Measurements from ENCODE around the gene EDN2.

Gene EDN2

GRCh38 chr1:41444246-41444645 is 40.2 kb downstream of the EDN2 start:
- Histone ChIP-seq H3K4me1 (ENCODE audit: control insufficient read depth, insufficient read depth, low read length) (no peaks in the 10 kb centered on the region), H3K9me3 (ENCODE audit: control insufficient read depth, insufficient read depth, low read length) (peaks cover 10% of the 10 kb centered on the region), H3K9ac (ENCODE audit: low read depth, low read length) (no peak overlapping the region), H3K36me3 (ENCODE audit: control insufficient read depth, insufficient read depth, low read length) (no peaks in the 10 kb centered on the region), H3K4me3 (ENCODE audit: low read depth, low read length) (no peak overlapping the region), H3K27ac (ENCODE audit: low read depth, low read length) (no peak overlapping the region), H3K27me3 (ENCODE audit: control insufficient read depth, insufficient read depth, low read length) (no peaks in the 10 kb centered on the region)

GRCh38 chr1:41442697-41443251 is 41.7 kb downstream of the EDN2 start:
- Histone ChIP-seq H3K27ac (ENCODE audit: low read depth, low read length) (no peak overlapping the region), H3K36me3 (ENCODE audit: control insufficient read depth, insufficient read depth, low read length) (no peaks in the 10 kb centered on the region), H3K27me3 (ENCODE audit: control insufficient read depth, insufficient read depth, low read length) (no peaks in the 10 kb centered on the region), H3K4me3 (ENCODE audit: low read depth, low read length) (no peak overlapping the region), H3K9me3 (ENCODE audit: control insufficient read depth, insufficient read depth, low read length) (peaks cover 10% of the 10 kb centered on the region), H3K9ac (ENCODE audit: low read depth, low read length) (no peak overlapping the region), H3K4me1 (ENCODE audit: control insufficient read depth, insufficient read depth, low read length) (no peaks in the 10 kb centered on the region)

- Histone ChIP-seq H3K4me1 (ENCODE audit: control insufficient read depth, insufficient read depth, low read length) (peaks cover 16% of the 10 kb centered on the region), H3K27ac (ENCODE audit: low read depth, low read length) (no peak overlapping the region), H3K36me3 (ENCODE audit: control insufficient read depth, insufficient read depth, low read length) (no peaks in the 10 kb centered on the region), H3K9me3 (ENCODE audit: control insufficient read depth, insufficient read depth, low read length) (peaks cover 10% of the 10 kb centered on the region), H3K9ac (ENCODE audit: low read depth, low read length) (no peak overlapping the region), H3K4me3 (ENCODE audit: low read depth, low read length) (no peak overlapping the region), H3K27me3 (ENCODE audit: control insufficient read depth, insufficient read depth, low read length) (no peaks in the 10 kb centered on the region; the same call in 1 of the 2 replicates)
Measured at GRCh38 chr1:41440321-41441085, 44.0 kb downstream of the EDN2 start.

GRCh38 chr1:41439234-41439633 is 45.2 kb downstream of the EDN2 start:
- Histone ChIP-seq H3K27ac (ENCODE audit: low read depth, low read length) (no peak overlapping the region), H3K36me3 (ENCODE audit: control insufficient read depth, insufficient read depth, low read length) (no peaks in the 10 kb centered on the region), H3K27me3 (ENCODE audit: control insufficient read depth, insufficient read depth, low read length) (no peaks in the 10 kb centered on the region; the same call in 1 of the 2 replicates), H3K4me3 (ENCODE audit: low read depth, low read length) (no peak overlapping the region), H3K4me1 (ENCODE audit: control insufficient read depth, insufficient read depth, low read length) (peaks cover 17% of the 10 kb centered on the region), H3K9me3 (ENCODE audit: control insufficient read depth, insufficient read depth, low read length) (peaks cover 4% of the 10 kb centered on the region), H3K9ac (ENCODE audit: low read depth, low read length) (no peak overlapping the region)

- H3K27me3 ChIP-seq (ENCODE audit: control insufficient read depth, insufficient read depth, low read length) = no peaks in the 10 kb centered on the region; the same call in 1 of the 2 replicates
- H3K4me3 ChIP-seq (ENCODE audit: low read depth, low read length) = no peak overlapping the region
- H3K27ac ChIP-seq (ENCODE audit: low read depth, low read length) = no peak overlapping the region
- H3K9me3 ChIP-seq (ENCODE audit: control insufficient read depth, insufficient read depth, low read length) = no peaks in the 10 kb centered on the region
- no peak overlapping the region for H3K9ac ChIP-seq (ENCODE audit: low read depth, low read length)
- H3K36me3 ChIP-seq (ENCODE audit: control insufficient read depth, insufficient read depth, low read length) = no peaks in the 10 kb centered on the region
- H3K4me1 ChIP-seq (ENCODE audit: control insufficient read depth, insufficient read depth, low read length) = peaks cover 17% of the 10 kb centered on the region
Measured at GRCh38 chr1:41438711-41439110, 45.8 kb downstream of the EDN2 start.

- no peaks in the 10 kb centered on the region for H3K9me3 ChIP-seq (ENCODE audit: control insufficient read depth, insufficient read depth, low read length)
- no peaks in the 10 kb centered on the region; the same call in 1 of the 2 replicates for H3K27me3 ChIP-seq (ENCODE audit: control insufficient read depth, insufficient read depth, low read length)
- H3K9ac ChIP-seq (ENCODE audit: low read depth, low read length) = no peak overlapping the region
- no peak overlapping the region for H3K27ac ChIP-seq (ENCODE audit: low read depth, low read length)
- H3K4me3 ChIP-seq (ENCODE audit: low read depth, low read length) = no peak overlapping the region
- H3K4me1 ChIP-seq (ENCODE audit: control insufficient read depth, insufficient read depth, low read length) = peaks cover 17% of the 10 kb centered on the region
- H3K36me3 ChIP-seq (ENCODE audit: control insufficient read depth, insufficient read depth, low read length) = no peaks in the 10 kb centered on the region
Measured at GRCh38 chr1:41437011-41437355, 47.5 kb downstream of the EDN2 start.

- Histone ChIP-seq H3K4me3 (ENCODE audit: low read depth, low read length) (no peak overlapping the region), H3K9me3 (ENCODE audit: control insufficient read depth, insufficient read depth, low read length) (no peaks in the 10 kb centered on the region), H3K27ac (ENCODE audit: low read depth, low read length) (peak overlapping the region; percentile 73), H3K36me3 (ENCODE audit: control insufficient read depth, insufficient read depth, low read length) (no peaks in the 10 kb centered on the region), H3K27me3 (ENCODE audit: control insufficient read depth, insufficient read depth, low read length) (no peaks in the 10 kb centered on the region; the same call in 1 of the 2 replicates), H3K9ac (ENCODE audit: low read depth, low read length) (no peak overlapping the region), H3K4me1 (ENCODE audit: control insufficient read depth, insufficient read depth, low read length) (peaks cover 17% of the 10 kb centered on the region)
Measured at GRCh38 chr1:41436281-41437010, 48.0 kb downstream of the EDN2 start.

GRCh38 chr1:41435570-41436178 is 48.8 kb downstream of the EDN2 start:
- peak overlapping the region; percentile 23; the same call in 1 of the 2 replicates for H3K9ac ChIP-seq (ENCODE audit: low read depth, low read length)
- H3K27me3 ChIP-seq (ENCODE audit: control insufficient read depth, insufficient read depth, low read length) = no peaks in the 10 kb centered on the region; the same call in 1 of the 2 replicates
- H3K9me3 ChIP-seq (ENCODE audit: control insufficient read depth, insufficient read depth, low read length) = no peaks in the 10 kb centered on the region
- peaks cover 17% of the 10 kb centered on the region for H3K4me1 ChIP-seq (ENCODE audit: control insufficient read depth, insufficient read depth, low read length)
- H3K36me3 ChIP-seq (ENCODE audit: control insufficient read depth, insufficient read depth, low read length) = no peaks in the 10 kb centered on the region
- no peak overlapping the region for H3K4me3 ChIP-seq (ENCODE audit: low read depth, low read length)
- peak overlapping the region; percentile 73 for H3K27ac ChIP-seq (ENCODE audit: low read depth, low read length)

- Histone ChIP-seq H3K4me1 (ENCODE audit: control insufficient read depth, insufficient read depth, low read length) (peaks cover 17% of the 10 kb centered on the region), H3K9ac (ENCODE audit: low read depth, low read length) (no peak overlapping the region), H3K4me3 (ENCODE audit: low read depth, low read length) (no peak overlapping the region), H3K9me3 (ENCODE audit: control insufficient read depth, insufficient read depth, low read length) (no peaks in the 10 kb centered on the region), H3K27me3 (ENCODE audit: control insufficient read depth, insufficient read depth, low read length) (no peaks in the 10 kb centered on the region; the same call in 1 of the 2 replicates), H3K27ac (ENCODE audit: low read depth, low read length) (no peak overlapping the region), H3K36me3 (ENCODE audit: control insufficient read depth, insufficient read depth, low read length) (no peaks in the 10 kb centered on the region)
Measured at GRCh38 chr1:41434748-41435449, 49.6 kb downstream of the EDN2 start.

- H3K36me3 ChIP-seq (ENCODE audit: control insufficient read depth, insufficient read depth, low read length) = no peaks in the 10 kb centered on the region
- H3K9ac ChIP-seq (ENCODE audit: low read depth, low read length) = no peak overlapping the region
- no peaks in the 10 kb centered on the region for H3K9me3 ChIP-seq (ENCODE audit: control insufficient read depth, insufficient read depth, low read length)
- H3K4me1 ChIP-seq (ENCODE audit: control insufficient read depth, insufficient read depth, low read length) = peaks cover 17% of the 10 kb centered on the region
- H3K27me3 ChIP-seq (ENCODE audit: control insufficient read depth, insufficient read depth, low read length) = no peaks in the 10 kb centered on the region; the same call in 1 of the 2 replicates
- no peak overlapping the region for H3K27ac ChIP-seq (ENCODE audit: low read depth, low read length)
- no peak overlapping the region for H3K4me3 ChIP-seq (ENCODE audit: low read depth, low read length)
Measured at GRCh38 chr1:41434306-41434705, 50.2 kb downstream of the EDN2 start.

Measured in HUES48 (cell line).